BJ (cell line): Measurements from ENCODE around the gene ZNF140. TPM values are rescaled to one million over a fixed set of nuclear protein-coding genes. Genes with fewer than 3 reads are reported as not detected.

Experiments used
- CTCF ChIA-PET: fragments of 350-600 bp; formaldehyde crosslinking; extraction: SDS; loops from one replicate; lab custom pipeline; 2021; ENCODE audit warnings: antibody characterized with exemption, inconsistent platforms; lab: Yijun Ruan, JAX
- POLR2A ChIA-PET: fragments of 300-600 bp; sonication (Branson Sonifier 250); formaldehyde crosslinking; extraction: SDS; loops from one replicate; lab custom pipeline; 2021; ENCODE audit warnings: antibody characterized with exemption; lab: Charles Lee
- DNase-seq: peaks from one replicate; pipeline ENCODE4 v3.0.0-alpha.2; 2011; ENCODE audit warnings: low read depth
- H3K27me3 ChIP-seq: 2 replicates; pipeline ENCODE4 v1.6.0; 2011; ENCODE audit warnings: low read length; ENCODE audit not compliant: control insufficient read depth, insufficient read depth
- H3K36me3 ChIP-seq: 2 replicates; pipeline ENCODE4 v1.5.1; 2011; ENCODE audit warnings: low read length; ENCODE audit not compliant: control insufficient read depth, insufficient read depth
- H3K4me3 ChIP-seq: 2 replicates; pipeline ENCODE4 v1.5.1; 2011; ENCODE audit warnings: low read depth, mild to moderate bottlenecking, control low read depth, low read length
- CTCF ChIP-seq: IDR thresholded peaks from 2 replicates; pipeline ENCODE4 v1.5.1; 2011; ENCODE audit warnings: low read depth, mild to moderate bottlenecking, control low read depth, inconsistent platforms, low read length, moderate library complexity; ENCODE audit not compliant: insufficient read depth
- polyA plus RNA-seq: library from polyadenylated mRNA; depleted of rRNA; stranded (reverse); fragments of >200 nt; gene quantifications from 2 replicates; pipeline ENCODE4 v1.2.3, GENCODE V29; 2011

Gene ZNF140
- polyA plus RNA-seq, 1 experiment = 11.8 TPM

- no peak for TF ChIP-seq CTCF
- ChIA-PET CTCF (no interaction called here), POLR2A (no interaction called here)
- H3K27me3 ChIP-seq = no peaks in the 10 kb centered on the region
- no peak overlapping the region for H3K4me3 ChIP-seq
- DNase-seq = no peak
- H3K36me3 ChIP-seq = peaks cover 4% of the 10 kb centered on the region
Measured at GRCh38 chr12:133057446-133057845, 23.3 kb upstream of the ZNF140 start.

- Histone ChIP-seq H3K36me3 (peaks cover 2% of the 10 kb centered on the region), H3K4me3 (no peak overlapping the region)
Measured at GRCh38 chr12:133058203-133059113, 22.3 kb upstream of the ZNF140 start.

DNA sequence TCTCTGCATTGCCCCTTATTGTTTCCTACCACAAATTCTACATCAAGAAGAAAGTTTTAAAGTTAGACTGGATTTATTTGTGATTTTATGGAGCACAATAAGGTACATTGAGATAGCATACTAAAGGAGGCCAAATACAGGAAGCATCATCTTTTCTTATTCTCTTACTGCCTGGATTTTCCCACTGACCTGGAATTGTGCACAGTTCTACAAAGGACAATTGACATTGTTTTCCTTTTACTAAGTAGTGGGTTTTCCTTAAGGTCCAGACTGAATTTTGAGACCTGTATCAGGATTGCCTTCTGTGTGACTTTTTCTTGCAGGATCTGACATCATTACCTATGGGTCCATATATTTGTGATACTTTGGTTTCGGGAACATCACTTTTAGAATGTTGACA is 18.8 kb upstream of the ZNF140 start:
- CTCF ChIA-PET = no interaction called here
- TF ChIP-seq CTCF = no peak
- H3K4me3 ChIP-seq = no peak overlapping the region
- no peaks in the 10 kb centered on the region; the same call in 1 of the 2 replicates for H3K36me3 ChIP-seq
- no peaks in the 10 kb centered on the region for H3K27me3 ChIP-seq
- POLR2A ChIA-PET = no interaction called here
- no peak for DNase-seq

More at GRCh38 chr12:133058203-133059113, 22.3 kb upstream of the ZNF140 start:
- ChIA-PET CTCF (no interaction called here), POLR2A (no interaction called here)
- no peaks in the 10 kb centered on the region for H3K27me3 ChIP-seq
- no peak for DNase-seq
- TF ChIP-seq CTCF = no peak

GRCh38 chr12:133063556-133063955 is 17.2 kb upstream of the ZNF140 start:
- DNase-seq = no peak
- CTCF ChIA-PET = interaction anchor here (1.0 kb wide), 1 partner anchor 13 kb away, joined by 3 read pairs; no protein-coding TSS in a partner anchor
- TF ChIP-seq CTCF = no peak
- Histone ChIP-seq H3K36me3 (no peaks in the 10 kb centered on the region), H3K4me3 (no peak overlapping the region), H3K27me3 (no peaks in the 10 kb centered on the region)
- POLR2A ChIA-PET = no interaction called here

- Histone ChIP-seq H3K36me3 (no peaks in the 10 kb centered on the region), H3K4me3 (no peak overlapping the region), H3K27me3 (no peaks in the 10 kb centered on the region)
- TF ChIP-seq CTCF = no peak
- POLR2A ChIA-PET = no interaction called here
- no peak for DNase-seq
- CTCF ChIA-PET = no interaction called here
Measured at GRCh38 chr12:133073836-133074235, 6.9 kb upstream of the ZNF140 start.
